T-cell (primary cell): Measurements from ENCODE around the gene INTS4. TPM values are rescaled to one million over a fixed set of nuclear protein-coding genes. Genes with fewer than 3 reads are reported as not detected.
A peak's percentile ranks its signal among the peaks of the same experiment; 100 is the strongest.

Experiments
- ATAC-seq, 4 experiments: fragments of 200-7000 bp in 3 of 4; fragments of 150-1000 bp in 1 of 4; cut with Tn5 transposase; replicated peaks in 1 of 4; 1 replicate in 3 of 4; 2 replicates in 1 of 4; pipeline ENCODE4 v1.10.0; 2021; ENCODE audit warnings: moderate library complexity in 3 of 4, mild to moderate bottlenecking in 2 of 4, moderate number of reproducible peaks in 1 of 4
- CTCF ChIA-PET, 2 donors: fragments of 300-600 bp; sonication (Branson Sonifier 250); formaldehyde crosslinking; loops; one replicate each; lab custom pipeline; 2022; ENCODE audit warnings: antibody characterized with exemption in 2 of 2; lab: Charles Lee
- POLR2A ChIA-PET, 2 donors: fragments of 300-600 bp; sonication (Branson Sonifier 250); formaldehyde crosslinking; loops; one replicate each; lab custom pipeline; 2022; ENCODE audit warnings: antibody characterized with exemption in 2 of 2; lab: Charles Lee
- DNase-seq, 35 experiments: peaks; one replicate each; pipeline versions ENCODE4 v3.0.0 to v3.0.0-alpha.2; 2013 to 2023
- H3K27ac ChIP-seq: one replicate; pipeline ENCODE4 v1.5.1; 2013; ENCODE audit warnings: low read length
- H3K27me3 ChIP-seq, 2 experiments: replicated peaks in 1 of 2; 1 replicate in 1 of 2; 2 replicates in 1 of 2; pipeline versions ENCODE4 v1.6.1 to v1.7.0; 2013; ENCODE audit warnings: low read length in 1 of 2, mixed read lengths in 1 of 2; ENCODE audit not compliant: control insufficient read depth in 2 of 2, insufficient read depth in 2 of 2; ENCODE audit errors: extremely low read depth in 1 of 2
- H3K36me3 ChIP-seq, 2 donors: 1 replicate in 1 of 2; 2 replicates in 1 of 2; pipeline versions ENCODE4 v1.6.1 to v1.7.0; 2013; ENCODE audit warnings: low read length in 1 of 2; ENCODE audit not compliant: control insufficient read depth in 2 of 2, insufficient read depth in 1 of 2; ENCODE audit errors: extremely low read depth in 1 of 2
- H3K4me1 ChIP-seq, 2 experiments: 1 replicate in 1 of 2; 2 replicates in 1 of 2; pipeline versions ENCODE4 v1.6.1 to v1.7.0; 2013; ENCODE audit warnings: low read length in 2 of 2, mixed read lengths in 1 of 2; ENCODE audit not compliant: insufficient read depth in 2 of 2, control insufficient read depth in 1 of 2; ENCODE audit errors: extremely low read depth in 1 of 2
- H3K4me3 ChIP-seq, 2 donors: 1 replicate in 1 of 2; 2 replicates in 1 of 2; pipeline versions ENCODE4 v1.5.1 to v1.7.0; 2013; ENCODE audit warnings: mild to moderate bottlenecking in 2 of 2, low read length in 1 of 2, moderate library complexity in 1 of 2; ENCODE audit not compliant: control insufficient read depth in 1 of 2; ENCODE audit errors: extremely low read depth in 1 of 2
- H3K9me3 ChIP-seq: 2 replicates; pipeline ENCODE4 v1.7.0; 2013
- H3K27ac Mint-ChIP-seq, 2 donors: one replicate each; pipeline ENCODE4 v1.8.0; 2020 to 2021; ENCODE audit warnings: mild to moderate bottlenecking in 2 of 2, mixed read lengths in 2 of 2
- H3K27me3 Mint-ChIP-seq, 2 donors: one replicate each; pipeline ENCODE4 v1.8.0; 2021 to 2022; ENCODE audit warnings: mixed read lengths in 2 of 2
- H3K36me3 Mint-ChIP-seq: one replicate; pipeline ENCODE4 v1.8.0; 2021; ENCODE audit warnings: mixed read lengths
- H3K4me1 Mint-ChIP-seq, 3 donors: one replicate each; pipeline ENCODE4 v1.8.0; 2020 to 2022; ENCODE audit warnings: mixed read lengths in 3 of 3, mild to moderate bottlenecking in 1 of 3
- H3K4me3 Mint-ChIP-seq, 3 donors: one replicate each; pipeline ENCODE4 v1.8.0; 2020 to 2022; ENCODE audit warnings: mild to moderate bottlenecking in 3 of 3, mixed read lengths in 3 of 3, moderate library complexity in 3 of 3
- H3K9me3 Mint-ChIP-seq, 3 donors: one replicate each; pipeline ENCODE4 v1.8.0; 2020 to 2022; ENCODE audit warnings: mixed read lengths in 3 of 3
- whole genome bisulfite sequencing: methylation state at CpG from one replicate; pipeline ENCODE4 v1.1.5; 2013; ENCODE audit warnings: missing lambda C conversion rate; ENCODE audit not compliant: insufficient coverage; 5-methylcytosine and 5-hydroxymethylcytosine counted together
- total RNA-seq, 35 experiments: library from RNA in 6 of 35; stranded (reverse) in 6 of 35; fragments of 120-200 nt in 1 of 35; gene quantifications; one replicate each; pipeline versions ENCODE4 v1.2.1 to v1.2.4 and lab custom pipeline; 2013 to 2026

Gene INTS4
- total RNA-seq, 5 donors from 2014 or later (not counting 1 experiment from before 2014, with no cell fraction given): 57.5 to 79.2 (median 62.6) TPM

- no peaks in the 10 kb centered on the region for H3K9me3 ChIP-seq
- H3K27me3 ChIP-seq: peaks cover 0 to 2% of the 10 kb centered on the region in 2 experiments
- H3K9me3 Mint-ChIP-seq: no peaks in the 10 kb centered on the region
- WGBS: 7% methylated on average over 5 of the region's 7 CpGs
- H3K27ac Mint-ChIP-seq: peak overlapping the region; percentile 41 to 70
- no peak overlapping the region for H3K4me3 ChIP-seq
- CTCF ChIA-PET: interaction anchor here in 1 of 2 donors (0.6 kb wide), 1 partner anchor 228 kb away, joined by 3 read pairs; no protein-coding TSS in a partner anchor
- H3K27me3 Mint-ChIP-seq: no peaks in the 10 kb centered on the region
- H3K4me1 ChIP-seq: peaks cover 0 to 5% of the 10 kb centered on the region in 2 experiments
- POLR2A ChIA-PET: interaction anchor here in 1 of 2 donors (0.6 kb wide), 1 partner anchor 488 kb away, joined by 3 read pairs; no protein-coding TSS in a partner anchor
- no peaks in the 10 kb centered on the region for H3K36me3 ChIP-seq
- DNase-seq (peak in 4 of 35 experiments; percentile 1 to 18 (median 5)), ATAC-seq (peak in 2 of 4 experiments; percentile 30 to 32)
- H3K27ac ChIP-seq: no peak overlapping the region
- H3K4me1 Mint-ChIP-seq: peaks cover 10 to 11% (median 10%) of the 10 kb centered on the region in 3 donors
- H3K4me3 Mint-ChIP-seq: peak overlapping the region; percentile 15 to 48 (median 37)
- no peaks in the 10 kb centered on the region for H3K36me3 Mint-ChIP-seq
Measured at GRCh38 chr11:78039919-78040671, 45.6 kb upstream of the INTS4 start.

GRCh38 chr11:78039391-78039918 lies 45.0 kb upstream of the INTS4 start:
- no peak for DNase-seq

GRCh38 chr11:78038697-78039313 lies 44.3 kb upstream of the INTS4 start:
- ChIA-PET CTCF (interaction anchor here in 1 of 2 donors (0.7 kb wide), 1 partner anchor 27 kb away, joined by 5 read pairs; no protein-coding TSS in a partner anchor), POLR2A (interaction anchor here in 1 of 2 donors (0.6 kb wide), 1 partner anchor 240 kb away, joined by 3 read pairs; no protein-coding TSS in a partner anchor)
- Mint-ChIP-seq H3K4me1 (peaks cover 10 to 11% (median 10%) of the 10 kb centered on the region in 3 donors), H3K4me3 (no peak overlapping the region), H3K27ac (no peak overlapping the region), H3K27me3 (no peaks in the 10 kb centered on the region), H3K36me3 (no peaks in the 10 kb centered on the region), H3K9me3 (no peaks in the 10 kb centered on the region)
- 94% methylated on average over 3 of the region's 8 CpGs for WGBS
- no peak overlapping the region for H3K4me3 ChIP-seq
- H3K4me1 ChIP-seq: peaks cover 0 to 5% of the 10 kb centered on the region in 2 experiments
- ATAC-seq (no peak), DNase-seq (no peak)
- H3K36me3 ChIP-seq: no peaks in the 10 kb centered on the region
- H3K27me3 ChIP-seq: peaks cover 0 to 2% of the 10 kb centered on the region in 2 experiments
- H3K9me3 ChIP-seq: no peaks in the 10 kb centered on the region
- H3K27ac ChIP-seq: no peak overlapping the region

More at GRCh38 chr11:78039391-78039918, 45.0 kb upstream of the INTS4 start:
- no peak overlapping the region for H3K27ac ChIP-seq
- Mint-ChIP-seq H3K36me3 (no peaks in the 10 kb centered on the region), H3K27ac (peak overlapping the region in 1 of 2 donors; percentile 70), H3K4me3 (no peak overlapping the region), H3K27me3 (no peaks in the 10 kb centered on the region), H3K9me3 (no peaks in the 10 kb centered on the region), H3K4me1 (peaks cover 10 to 11% (median 10%) of the 10 kb centered on the region in 3 donors)
- no peaks in the 10 kb centered on the region for H3K36me3 ChIP-seq
- no peaks in the 10 kb centered on the region for H3K9me3 ChIP-seq
- no peak overlapping the region for H3K4me3 ChIP-seq
- peaks cover 0 to 5% of the 10 kb centered on the region in 2 experiments for H3K4me1 ChIP-seq
- no peak for ATAC-seq
- no CpG with 5 or more reads among the region's 4 CpGs for WGBS
- H3K27me3 ChIP-seq: peaks cover 0 to 2% of the 10 kb centered on the region in 2 experiments
- CTCF ChIA-PET: interaction anchor here in 1 of 2 donors (0.7 kb wide), 1 partner anchor 26 kb away, joined by 5 read pairs; no protein-coding TSS in a partner anchor
- POLR2A ChIA-PET: interaction anchor here (0.6 kb wide), 2 partner anchors 240 to 489 kb away, joined by 3 read pairs; no protein-coding TSS in a partner anchor

- Mint-ChIP-seq H3K36me3 (no peaks in the 10 kb centered on the region), H3K27me3 (no peaks in the 10 kb centered on the region), H3K4me1 (peaks cover 10 to 11% (median 10%) of the 10 kb centered on the region in 3 donors), H3K27ac (no peak overlapping the region), H3K4me3 (no peak overlapping the region), H3K9me3 (no peaks in the 10 kb centered on the region)
- H3K27me3 ChIP-seq: peaks cover 0 to 2% of the 10 kb centered on the region in 2 experiments
- H3K36me3 ChIP-seq: no peaks in the 10 kb centered on the region
- H3K27ac ChIP-seq: no peak overlapping the region
- peaks cover 0 to 5% of the 10 kb centered on the region in 2 experiments for H3K4me1 ChIP-seq
- WGBS: 84% methylated on average over 7 of the region's 9 CpGs
- ChIA-PET POLR2A (no interaction called here), CTCF (no interaction called here)
- DNase-seq (no peak), ATAC-seq (no peak)
- H3K4me3 ChIP-seq: no peak overlapping the region
- H3K9me3 ChIP-seq: no peaks in the 10 kb centered on the region
Measured at GRCh38 chr11:78037825-78038620, 43.6 kb upstream of the INTS4 start.

- H3K4me3 ChIP-seq: no peak overlapping the region
- ChIA-PET POLR2A (no interaction called here), CTCF (no interaction called here)
- H3K27me3 ChIP-seq: peaks cover 0 to 2% of the 10 kb centered on the region in 2 experiments
- ATAC-seq (no peak), DNase-seq (no peak)
- no peak overlapping the region for H3K4me3 Mint-ChIP-seq
- 90% methylated on average over 3 of the region's 3 CpGs for WGBS
- H3K27ac ChIP-seq: no peak overlapping the region
- H3K27ac Mint-ChIP-seq: no peak overlapping the region
- H3K36me3 Mint-ChIP-seq: no peaks in the 10 kb centered on the region
- no peaks in the 10 kb centered on the region for H3K9me3 ChIP-seq
- no peaks in the 10 kb centered on the region for H3K27me3 Mint-ChIP-seq
- no peaks in the 10 kb centered on the region for H3K9me3 Mint-ChIP-seq
- peaks cover 0 to 5% of the 10 kb centered on the region in 2 experiments for H3K4me1 ChIP-seq
- H3K4me1 Mint-ChIP-seq: peaks cover 10 to 11% (median 10%) of the 10 kb centered on the region in 3 donors
- H3K36me3 ChIP-seq: no peaks in the 10 kb centered on the region
Measured at GRCh38 chr11:78037056-78037455, 42.6 kb upstream of the INTS4 start.
